ENCODE data around the gene COQ3.

COQ3 gene

GRCh38 chr6:99350573-99350972, 43.4 kb downstream of the COQ3 start:
- Histone ChIP-seq H3K36me3 (ENCODE audit: control insufficient read depth, insufficient read depth, low read length) (no peaks in the 10 kb centered on the region), H3K27me3 (ENCODE audit: control insufficient read depth, insufficient read depth, low read length, poor library complexity, severe bottlenecking) (peaks cover 13% of the 10 kb centered on the region), H3K4me1 (ENCODE audit: control insufficient read depth, insufficient read depth, low read length) (no peaks in the 10 kb centered on the region), H3K27ac (ENCODE audit: insufficient read depth, low read depth, low read length, poor library complexity, severe bottlenecking) (no peak overlapping the region), H3K9me3 (ENCODE audit: control insufficient read depth, low read length) (no peaks in the 10 kb centered on the region), H3K4me3 (ENCODE audit: insufficient read depth, low read depth, low read length) (no peak overlapping the region)
- 52 to 54% methylated on average over 9 of the region's 10 CpGs for WGBS, 2 experiments

- H3K27ac ChIP-seq (ENCODE audit: insufficient read depth, low read depth, low read length, poor library complexity, severe bottlenecking): no peak within 1 kb of the TSS
- 0 to 1% methylated on average over 108 of the region's 108 CpGs for WGBS, 2 experiments
- H3K9me3 ChIP-seq (ENCODE audit: control insufficient read depth, low read length): no peaks in the 10 kb centered on the region
- no peaks in the 10 kb centered on the region for H3K36me3 ChIP-seq (ENCODE audit: control insufficient read depth, insufficient read depth, low read length)
- H3K4me1 ChIP-seq (ENCODE audit: control insufficient read depth, insufficient read depth, low read length): no peaks in the 10 kb centered on the region
- peaks cover 13% of the 10 kb centered on the region for H3K27me3 ChIP-seq (ENCODE audit: control insufficient read depth, insufficient read depth, low read length, poor library complexity, severe bottlenecking)
- H3K4me3 ChIP-seq (ENCODE audit: insufficient read depth, low read depth, low read length): peak within 1 kb of the TSS; percentile 51
Observed at GRCh38 chr6:99349171-99350141, 44.5 kb downstream of the COQ3 start, which contains the start of gene FAXC. Gene FAXC, minus strand, starts transcription at chr6:99349674. Its CDS starts 302 bp downstream, at chr6:99349372.

GRCh38 chr6:99348288-99349170, 45.5 kb downstream of the COQ3 start:
- H3K36me3 ChIP-seq (ENCODE audit: control insufficient read depth, insufficient read depth, low read length): no peaks in the 10 kb centered on the region
- H3K4me3 ChIP-seq (ENCODE audit: insufficient read depth, low read depth, low read length): peak overlapping the region; percentile 51
- WGBS, 2 experiments: 35 to 36% methylated on average over 25 of the region's 25 CpGs
- H3K27ac ChIP-seq (ENCODE audit: insufficient read depth, low read depth, low read length, poor library complexity, severe bottlenecking): no peak overlapping the region
- H3K9me3 ChIP-seq (ENCODE audit: control insufficient read depth, low read length): no peaks in the 10 kb centered on the region
- H3K4me1 ChIP-seq (ENCODE audit: control insufficient read depth, insufficient read depth, low read length): no peaks in the 10 kb centered on the region
- peaks cover 13% of the 10 kb centered on the region for H3K27me3 ChIP-seq (ENCODE audit: control insufficient read depth, insufficient read depth, low read length, poor library complexity, severe bottlenecking)

- no peaks in the 10 kb centered on the region for H3K36me3 ChIP-seq (ENCODE audit: control insufficient read depth, insufficient read depth, low read length)
- 58 to 82% methylated on average over 1 of the region's 1 CpG for whole genome bisulfite sequencing, 2 experiments
- no peaks in the 10 kb centered on the region for H3K4me1 ChIP-seq (ENCODE audit: control insufficient read depth, insufficient read depth, low read length)
- H3K27ac ChIP-seq (ENCODE audit: insufficient read depth, low read depth, low read length, poor library complexity, severe bottlenecking): no peak overlapping the region
- H3K9me3 ChIP-seq (ENCODE audit: control insufficient read depth, low read length): no peaks in the 10 kb centered on the region
- peaks cover 13% of the 10 kb centered on the region for H3K27me3 ChIP-seq (ENCODE audit: control insufficient read depth, insufficient read depth, low read length, poor library complexity, severe bottlenecking)
- H3K4me3 ChIP-seq (ENCODE audit: insufficient read depth, low read depth, low read length): no peak overlapping the region
Observed at GRCh38 chr6:99347804-99348203, 46.2 kb downstream of the COQ3 start.

- H3K4me1 ChIP-seq (ENCODE audit: control insufficient read depth, insufficient read depth, low read length): no peaks in the 10 kb centered on the region
- H3K27ac ChIP-seq (ENCODE audit: insufficient read depth, low read depth, low read length, poor library complexity, severe bottlenecking): no peak overlapping the region
- H3K27me3 ChIP-seq (ENCODE audit: control insufficient read depth, insufficient read depth, low read length, poor library complexity, severe bottlenecking): peaks cover 13% of the 10 kb centered on the region
- no peaks in the 10 kb centered on the region for H3K36me3 ChIP-seq (ENCODE audit: control insufficient read depth, insufficient read depth, low read length)
- WGBS, 2 experiments: 77 to 91% methylated on average over 10 of the region's 10 CpGs
- H3K4me3 ChIP-seq (ENCODE audit: insufficient read depth, low read depth, low read length): no peak overlapping the region
- H3K9me3 ChIP-seq (ENCODE audit: control insufficient read depth, low read length): no peaks in the 10 kb centered on the region
Observed at GRCh38 chr6:99346595-99346994, 47.4 kb downstream of the COQ3 start.

- no peaks in the 10 kb centered on the region for H3K4me1 ChIP-seq (ENCODE audit: control insufficient read depth, insufficient read depth, low read length)
- WGBS, 2 experiments: 94 to 97% methylated on average over 4 of the region's 4 CpGs
- no peaks in the 10 kb centered on the region for H3K36me3 ChIP-seq (ENCODE audit: control insufficient read depth, insufficient read depth, low read length)
- peaks cover 4% of the 10 kb centered on the region for H3K27me3 ChIP-seq (ENCODE audit: control insufficient read depth, insufficient read depth, low read length, poor library complexity, severe bottlenecking)
- no peak overlapping the region for H3K4me3 ChIP-seq (ENCODE audit: insufficient read depth, low read depth, low read length)
- no peaks in the 10 kb centered on the region for H3K9me3 ChIP-seq (ENCODE audit: control insufficient read depth, low read length)
- no peak overlapping the region for H3K27ac ChIP-seq (ENCODE audit: insufficient read depth, low read depth, low read length, poor library complexity, severe bottlenecking)
Observed at GRCh38 chr6:99345164-99345563, 48.8 kb downstream of the COQ3 start.

GRCh38 chr6:99344289-99344688, 49.7 kb downstream of the COQ3 start:
- Histone ChIP-seq H3K27me3 (ENCODE audit: control insufficient read depth, insufficient read depth, low read length, poor library complexity, severe bottlenecking) (no peaks in the 10 kb centered on the region), H3K4me1 (ENCODE audit: control insufficient read depth, insufficient read depth, low read length) (no peaks in the 10 kb centered on the region), H3K27ac (ENCODE audit: insufficient read depth, low read depth, low read length, poor library complexity, severe bottlenecking) (no peak overlapping the region), H3K4me3 (ENCODE audit: insufficient read depth, low read depth, low read length) (no peak overlapping the region), H3K9me3 (ENCODE audit: control insufficient read depth, low read length) (no peaks in the 10 kb centered on the region), H3K36me3 (ENCODE audit: control insufficient read depth, insufficient read depth, low read length) (no peaks in the 10 kb centered on the region)
- 54 to 77% methylated on average over 2 to 3 of the region's 3 CpGs for WGBS, 2 experiments

- 87 to 94% methylated on average over 5 of the region's 5 CpGs for WGBS, 2 experiments
- Histone ChIP-seq H3K27ac (ENCODE audit: insufficient read depth, low read depth, low read length, poor library complexity, severe bottlenecking) (no peak overlapping the region), H3K36me3 (ENCODE audit: control insufficient read depth, insufficient read depth, low read length) (no peaks in the 10 kb centered on the region)
Observed at GRCh38 chr6:99341862-99342455, 52.0 kb downstream of the COQ3 start.

GRCh38 chr6:99338188-99338587, 55.8 kb downstream of the COQ3 start:
- H3K4me1 ChIP-seq (ENCODE audit: control insufficient read depth, insufficient read depth, low read length): peaks cover 4% of the 10 kb centered on the region
- WGBS, 2 experiments: 65 to 66% methylated on average over 2 of the region's 2 CpGs
- H3K27me3 ChIP-seq (ENCODE audit: control insufficient read depth, insufficient read depth, low read length, poor library complexity, severe bottlenecking): no peaks in the 10 kb centered on the region
- H3K4me3 ChIP-seq (ENCODE audit: insufficient read depth, low read depth, low read length): no peak overlapping the region
- no peak overlapping the region for H3K27ac ChIP-seq (ENCODE audit: insufficient read depth, low read depth, low read length, poor library complexity, severe bottlenecking)
- no peaks in the 10 kb centered on the region for H3K36me3 ChIP-seq (ENCODE audit: control insufficient read depth, insufficient read depth, low read length)
- H3K9me3 ChIP-seq (ENCODE audit: control insufficient read depth, low read length): no peaks in the 10 kb centered on the region

More at GRCh38 chr6:99341862-99342455, 52.0 kb downstream of the COQ3 start:
- Histone ChIP-seq H3K4me1 (ENCODE audit: control insufficient read depth, insufficient read depth, low read length) (no peaks in the 10 kb centered on the region), H3K9me3 (ENCODE audit: control insufficient read depth, low read length) (no peaks in the 10 kb centered on the region), H3K27me3 (ENCODE audit: control insufficient read depth, insufficient read depth, low read length, poor library complexity, severe bottlenecking) (no peaks in the 10 kb centered on the region), H3K4me3 (ENCODE audit: insufficient read depth, low read depth, low read length) (no peak overlapping the region)
